GM19395 (cell line): ENCODE measurements around the gene USP49.
A peak's percentile ranks its signal among the peaks of the same experiment; 100 is the strongest.
"Not testable (repeated sequence)": the region's sequence is repeated elsewhere in the genome, so short reads cannot be mapped to it uniquely, and the experiment has no call there.

Source experiments
- ATAC-seq: cut with Tn5 transposase; IDR thresholded peaks from one replicate; pipeline ENCODE4 v1.9.1; 2021; ENCODE audit warnings: mild to moderate bottlenecking, moderate library complexity; ENCODE audit not compliant: unreplicated experiment

USP49 gene

GRCh38 chr6:41783106-41783780 is 111.9 kb downstream of the USP49 start:
- ATAC-seq: no peak

- no peak for ATAC-seq
These were observed 113.8 kb downstream of the USP49 start for GRCh38 chr6:41781366-41781730.

- ATAC-seq: peak; percentile 9
These were observed 114.4 kb downstream of the USP49 start, which contains the start of gene PRICKLE4 for GRCh38 chr6:41780551-41781365. PRICKLE4 (plus strand) TSS chr6:41780782; CDS start chr6:41783474, 2,692 bp downstream.

- peak; percentile 91 for ATAC-seq
These were observed 115.2 kb downstream of the USP49 start, which contains the start of gene FRS3 for GRCh38 chr6:41779788-41780550. FRS3 (minus strand) TSS chr6:41779900; CDS start chr6:41776987, 2,913 bp downstream.

GRCh38 chr6:41779336-41779735 is 115.8 kb downstream of the USP49 start:
- peak; percentile 15 for ATAC-seq

GRCh38 chr6:41778895-41779294 is 116.3 kb downstream of the USP49 start:
- ATAC-seq: no peak

GRCh38 chr6:41777551-41778285 is 117.5 kb downstream of the USP49 start:
- ATAC-seq: no peak

GRCh38 chr6:41775293-41775882 is 119.8 kb downstream of the USP49 start:
- no peak for ATAC-seq

GRCh38 chr6:41774841-41775240 is 120.3 kb downstream of the USP49 start:
- no peak for ATAC-seq

GRCh38 chr6:41771058-41771983 is 123.9 kb downstream of the USP49 start:
- no peak for ATAC-seq

- ATAC-seq: no peak
These were observed 124.7 kb downstream of the USP49 start for GRCh38 chr6:41770381-41771057.

GRCh38 chr6:41769376-41769775 is 125.8 kb downstream of the USP49 start:
- ATAC-seq: no peak

- ATAC-seq: no peak
These were observed 126.4 kb downstream of the USP49 start for GRCh38 chr6:41768545-41769308.

- no peak for ATAC-seq
These were observed 127.9 kb downstream of the USP49 start for GRCh38 chr6:41767112-41767833.

GRCh38 chr6:41766043-41766664 is 129.0 kb downstream of the USP49 start:
- not testable (repeated sequence) for ATAC-seq

GRCh38 chr6:41763470-41763869 is 131.7 kb downstream of the USP49 start:
- no peak for ATAC-seq
